Fibroblast of the aortic adventitia (primary cell): Measurements from ENCODE around the gene TPD52L2. TPM values are rescaled to one million over a fixed set of nuclear protein-coding genes. Genes with fewer than 3 reads are reported as not detected.
A peak's percentile ranks its signal among the peaks of the same experiment; 100 is the strongest.

Experiments
- DNase-seq: peaks from one replicate; pipeline ENCODE4 v3.0.0-alpha.2; 2010; ENCODE audit warnings: low read depth
- H3K4me3 ChIP-seq: 2 replicates; pipeline ENCODE4 v1.5.1; 2011; ENCODE audit warnings: low read depth, mild to moderate bottlenecking, control low read depth, low read length, moderate library complexity
- total RNA-seq: library from RNA; depleted of rRNA; stranded (reverse); fragments of >200 nt; gene quantifications from 2 replicates; pipeline ENCODE4 v1.2.3, GENCODE V29; 2012; ENCODE audit warnings: low replicate concordance
- TF ChIP-seq, protein P1 (sequence below): IDR thresholded peaks from 2 replicates; pipeline ENCODE4 v1.5.1; 2011; ENCODE audit warnings: mild to moderate bottlenecking, low read length, control low read depth, inconsistent platforms; ENCODE audit not compliant: insufficient read depth

The TPD52L2 gene
- total RNA-seq, 1 donor, result 136 TPM

DNA sequence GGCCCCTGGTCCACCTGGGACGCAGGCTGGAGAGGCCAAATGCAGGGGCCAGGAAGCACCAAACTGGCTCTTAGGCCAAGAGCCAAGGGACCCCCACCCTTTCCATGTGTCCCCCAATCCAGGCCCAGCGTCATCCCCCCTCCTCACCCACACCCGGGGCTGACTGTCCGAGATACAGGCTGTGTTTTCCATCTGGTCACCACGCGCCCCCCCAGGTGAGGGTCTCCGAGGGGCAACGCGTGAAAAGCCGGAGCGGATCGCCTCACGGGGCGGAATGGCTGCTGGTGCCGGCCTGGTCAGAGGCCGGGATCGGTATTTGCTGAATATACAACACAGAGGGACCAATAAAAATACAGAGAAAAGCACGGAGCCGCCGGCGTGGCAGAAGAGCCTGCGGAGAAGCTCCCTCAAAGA lies 9.0 kb upstream of the TPD52L2 start:
- no peak overlapping the region for H3K4me3 ChIP-seq
- TF ChIP-seq, protein P1, sequence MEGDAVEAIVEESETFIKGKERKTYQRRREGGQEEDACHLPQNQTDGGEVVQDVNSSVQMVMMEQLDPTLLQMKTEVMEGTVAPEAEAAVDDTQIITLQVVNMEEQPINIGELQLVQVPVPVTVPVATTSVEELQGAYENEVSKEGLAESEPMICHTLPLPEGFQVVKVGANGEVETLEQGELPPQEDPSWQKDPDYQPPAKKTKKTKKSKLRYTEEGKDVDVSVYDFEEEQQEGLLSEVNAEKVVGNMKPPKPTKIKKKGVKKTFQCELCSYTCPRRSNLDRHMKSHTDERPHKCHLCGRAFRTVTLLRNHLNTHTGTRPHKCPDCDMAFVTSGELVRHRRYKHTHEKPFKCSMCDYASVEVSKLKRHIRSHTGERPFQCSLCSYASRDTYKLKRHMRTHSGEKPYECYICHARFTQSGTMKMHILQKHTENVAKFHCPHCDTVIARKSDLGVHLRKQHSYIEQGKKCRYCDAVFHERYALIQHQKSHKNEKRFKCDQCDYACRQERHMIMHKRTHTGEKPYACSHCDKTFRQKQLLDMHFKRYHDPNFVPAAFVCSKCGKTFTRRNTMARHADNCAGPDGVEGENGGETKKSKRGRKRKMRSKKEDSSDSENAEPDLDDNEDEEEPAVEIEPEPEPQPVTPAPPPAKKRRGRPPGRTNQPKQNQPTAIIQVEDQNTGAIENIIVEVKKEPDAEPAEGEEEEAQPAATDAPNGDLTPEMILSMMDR, result no peak
- no peak for DNase-seq

DNA sequence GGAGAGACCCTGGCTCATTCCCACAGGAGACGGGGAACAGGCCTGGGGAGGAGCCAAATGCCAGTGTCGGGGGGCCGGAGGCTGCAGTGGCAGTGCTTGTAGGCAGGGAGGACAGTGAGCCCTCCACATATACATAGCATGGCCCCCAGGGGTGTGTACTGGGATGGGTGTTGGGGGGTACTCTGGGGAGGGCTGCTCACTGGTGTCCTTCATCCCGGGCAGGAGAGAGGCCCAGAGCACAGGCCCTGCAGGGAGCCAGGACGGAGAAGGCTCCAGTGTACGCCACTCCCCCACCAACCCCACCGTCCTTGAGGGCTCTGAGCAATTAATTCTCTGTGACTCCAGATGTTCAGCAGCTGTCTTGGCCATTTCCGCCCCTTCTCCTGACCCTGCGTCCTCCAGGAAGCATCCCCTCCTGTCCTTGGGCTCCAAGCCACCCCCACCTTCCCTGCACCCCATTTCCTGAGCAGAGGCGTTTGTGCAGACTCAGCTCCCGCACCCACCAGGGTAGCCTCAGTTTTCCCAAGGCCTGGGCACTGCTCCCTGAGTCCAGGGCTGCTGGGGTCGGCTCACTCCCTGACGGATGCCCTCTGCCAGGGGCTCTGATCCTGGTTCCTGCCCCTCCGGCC lies 7.2 kb upstream of the TPD52L2 start:
- TF ChIP-seq, protein P1, result no peak
- no peak overlapping the region for H3K4me3 ChIP-seq
- DNase-seq, result no peak

DNA sequence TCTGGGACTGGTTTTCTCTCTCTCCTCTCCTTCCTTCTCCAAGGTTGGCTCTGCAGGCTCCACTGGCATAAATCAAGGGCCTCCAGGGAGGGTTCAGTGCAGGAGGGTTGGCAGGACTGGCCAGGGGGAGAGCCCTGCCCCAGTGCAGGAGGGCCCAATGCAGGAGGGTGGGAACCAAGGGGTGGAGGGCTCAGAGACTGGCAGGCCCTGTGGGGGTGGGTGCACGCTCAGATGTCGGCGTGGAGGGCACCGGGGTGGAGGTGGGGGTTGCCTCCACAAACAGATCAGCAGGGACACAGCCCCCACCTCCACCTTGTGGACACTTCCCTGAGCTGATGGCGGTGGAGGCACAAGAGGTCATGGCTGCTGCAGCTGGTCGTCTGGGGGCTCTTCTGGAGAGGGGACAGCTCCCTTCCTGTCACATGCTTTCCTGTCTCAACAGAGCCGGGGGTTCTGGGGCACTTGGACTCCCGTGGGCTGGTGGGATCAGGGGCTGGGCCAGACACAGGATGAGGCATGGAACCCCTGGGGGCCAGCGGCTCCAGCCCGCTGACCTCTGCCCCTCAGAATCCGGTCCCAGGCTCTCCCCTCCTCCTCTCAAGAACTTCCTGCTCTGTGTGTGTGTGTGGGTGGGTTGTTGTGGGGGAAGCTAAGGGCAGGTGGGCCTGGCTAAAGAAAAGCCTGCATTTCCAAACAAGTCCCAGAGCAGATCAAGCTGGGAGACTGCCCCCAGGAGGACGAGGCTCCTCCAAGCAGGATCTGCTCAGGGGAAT lies 6.5 kb upstream of the TPD52L2 start:
- TF ChIP-seq, protein P1, result peak; percentile 30
- H3K4me3 ChIP-seq, result no peak overlapping the region
- DNase-seq, result no peak

DNA sequence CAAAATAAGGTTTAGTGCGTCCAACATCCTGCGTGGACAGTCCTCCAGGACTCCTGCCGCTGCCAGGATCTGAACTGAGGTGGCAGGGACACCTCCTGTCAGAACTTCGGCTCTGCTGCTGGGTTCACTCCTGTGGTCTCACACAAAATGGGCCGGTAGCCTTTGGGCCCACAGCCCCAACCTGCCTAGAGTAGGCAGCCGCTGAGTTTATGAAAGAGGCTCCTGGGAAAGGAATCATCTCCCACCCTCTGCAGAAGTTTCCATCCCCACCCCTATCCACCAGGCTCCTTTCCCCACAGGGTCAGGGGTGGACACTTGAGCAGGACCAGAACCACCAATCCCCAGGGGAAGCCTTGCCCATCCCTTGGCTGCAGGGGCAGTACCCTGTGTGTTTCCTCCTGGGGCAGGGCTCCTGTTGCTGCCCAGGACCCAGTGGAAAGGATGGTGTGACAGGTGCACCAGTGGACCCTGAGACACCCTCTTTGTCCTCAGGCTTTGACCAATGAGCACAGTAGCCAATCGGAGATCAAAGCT lies 5.8 kb upstream of the TPD52L2 start:
- no peak overlapping the region for H3K4me3 ChIP-seq
- TF ChIP-seq, protein P1, result no peak
- DNase-seq, result no peak

DNA sequence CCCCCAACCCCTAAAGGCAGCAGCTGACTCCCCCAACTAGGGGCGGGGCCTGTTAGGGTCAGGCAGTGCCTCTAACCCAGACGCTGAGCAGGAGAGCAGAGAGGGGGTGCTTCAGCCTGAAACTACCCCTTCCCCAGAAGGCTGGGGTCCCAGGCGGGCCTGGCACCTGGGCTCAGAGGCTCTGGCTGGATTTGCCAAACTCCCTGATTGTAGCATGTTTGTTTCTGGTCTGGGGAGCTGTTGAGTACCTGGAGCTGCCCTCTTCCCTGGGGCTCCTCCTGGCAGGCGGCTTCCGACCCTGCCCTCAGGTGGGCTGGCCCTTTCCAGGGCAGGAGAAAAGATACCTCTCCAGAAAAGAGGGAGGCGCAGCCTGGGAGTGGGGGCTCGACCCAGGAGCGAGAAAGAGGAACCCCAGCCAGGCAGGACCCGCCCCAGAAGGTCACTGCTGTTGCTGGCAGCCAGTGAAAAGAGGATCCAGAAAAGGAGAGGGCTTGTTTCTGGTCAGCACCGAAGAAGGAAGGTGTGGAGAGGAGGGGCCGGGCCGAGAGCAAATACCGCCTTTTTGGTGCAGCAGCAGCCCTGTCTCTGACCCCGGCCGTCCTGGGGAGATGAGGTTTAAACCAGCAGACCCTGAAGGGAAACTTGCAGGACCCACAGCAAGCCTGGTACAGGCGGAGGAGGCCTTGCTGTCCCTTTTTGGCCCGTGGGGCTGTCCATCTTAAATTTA lies 4.6 kb upstream of the TPD52L2 start:
- no peak for DNase-seq
- no peak overlapping the region for H3K4me3 ChIP-seq
- TF ChIP-seq, protein P1, result no peak

DNA sequence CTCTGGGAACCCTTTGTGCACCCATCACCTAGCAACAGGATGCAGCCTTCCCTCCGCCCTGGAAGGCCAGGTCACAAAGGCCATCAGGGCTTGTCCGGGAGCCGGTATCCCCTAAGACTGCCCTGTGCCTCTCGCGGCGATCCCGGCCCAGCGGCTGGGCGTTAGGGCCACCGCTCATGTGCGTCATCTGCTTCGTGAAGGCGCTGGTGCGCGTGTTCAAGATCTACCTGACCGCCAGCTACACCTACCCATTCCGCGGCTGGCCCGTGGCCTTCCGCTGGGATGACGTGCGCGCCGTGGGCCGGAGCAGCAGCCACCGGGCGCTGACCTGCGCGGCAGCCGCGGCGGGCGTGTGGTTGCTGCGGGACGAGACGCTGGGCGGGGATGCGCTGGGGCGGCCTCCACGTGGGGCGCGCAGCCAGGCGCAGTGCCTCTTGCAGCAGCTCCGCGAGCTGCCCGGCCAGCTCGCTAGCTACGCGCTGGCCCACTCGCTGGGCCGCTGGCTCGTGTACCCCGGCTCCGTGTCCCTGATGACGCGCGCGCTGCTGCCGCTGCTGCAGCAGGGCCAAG lies 3.6 kb upstream of the TPD52L2 start, which contains the start of gene ABHD16B:
ABHD16B (plus strand) TSS at position 134 of the 570 bp plus-strand sequence; CDS start at position 177, 43 bp downstream.
- DNase-seq, result no peak
- H3K4me3 ChIP-seq, result no peak within 1 kb of the TSS
- TF ChIP-seq, protein P1, result no peak
